Sigmoid colon (tissue), 3 donors: ENCODE measurements around the gene KDM5A.

Experiments used
- POLR2A ChIP-seq, 2 donors: fragments of 450-650 bp; IDR thresholded peaks; one replicate each; pipeline ENCODE4 v1.6.1; 2016; ENCODE audit warnings: antibody characterized with exemption in 2 of 2, mild to moderate bottlenecking in 2 of 2, moderate library complexity in 2 of 2
- TF ChIP-seq, protein P1 (sequence below), 4 experiments: fragments of 450-650 bp in 3 of 4; fragments of 200-600 bp in 1 of 4; IDR thresholded peaks; one replicate each; pipeline ENCODE4 v1.5.1; 2016 to 2019; ENCODE audit warnings: antibody characterized with exemption in 4 of 4, mild to moderate bottlenecking in 3 of 4, moderate library complexity in 2 of 4

DNA sequence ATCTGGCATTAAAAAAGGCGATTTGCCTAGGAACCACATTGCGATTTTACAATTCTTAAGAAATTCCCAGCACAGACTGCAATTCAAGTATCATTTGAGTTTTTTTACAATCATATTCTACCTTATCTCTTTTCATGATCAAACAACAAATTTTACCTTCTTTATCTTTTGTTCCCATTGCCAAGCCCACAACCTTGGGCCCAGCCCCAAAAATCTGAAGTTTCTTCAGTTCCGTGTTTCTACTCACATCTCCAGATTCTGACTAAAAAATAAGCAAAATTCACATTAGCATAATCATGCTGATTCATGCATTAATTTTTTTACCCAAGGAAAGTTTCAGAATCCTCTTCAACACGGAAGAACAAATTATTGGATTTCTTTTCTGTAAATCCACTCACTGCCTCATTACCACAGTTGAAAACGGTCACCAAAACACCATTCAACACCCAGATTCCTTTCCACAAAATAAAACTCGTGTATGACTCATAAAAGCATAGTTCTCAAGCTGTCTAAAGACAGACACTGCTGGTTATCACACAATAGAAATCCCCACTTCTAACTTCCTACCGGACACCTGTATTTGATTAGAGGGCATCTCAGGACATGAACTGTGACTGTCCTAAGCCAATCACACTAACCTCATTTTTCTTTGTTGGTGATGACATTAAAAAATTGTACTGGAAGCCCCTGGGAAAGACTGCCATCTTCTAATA lies 32.7 kb downstream of the KDM5A start:
- TF ChIP-seq, protein P1, sequence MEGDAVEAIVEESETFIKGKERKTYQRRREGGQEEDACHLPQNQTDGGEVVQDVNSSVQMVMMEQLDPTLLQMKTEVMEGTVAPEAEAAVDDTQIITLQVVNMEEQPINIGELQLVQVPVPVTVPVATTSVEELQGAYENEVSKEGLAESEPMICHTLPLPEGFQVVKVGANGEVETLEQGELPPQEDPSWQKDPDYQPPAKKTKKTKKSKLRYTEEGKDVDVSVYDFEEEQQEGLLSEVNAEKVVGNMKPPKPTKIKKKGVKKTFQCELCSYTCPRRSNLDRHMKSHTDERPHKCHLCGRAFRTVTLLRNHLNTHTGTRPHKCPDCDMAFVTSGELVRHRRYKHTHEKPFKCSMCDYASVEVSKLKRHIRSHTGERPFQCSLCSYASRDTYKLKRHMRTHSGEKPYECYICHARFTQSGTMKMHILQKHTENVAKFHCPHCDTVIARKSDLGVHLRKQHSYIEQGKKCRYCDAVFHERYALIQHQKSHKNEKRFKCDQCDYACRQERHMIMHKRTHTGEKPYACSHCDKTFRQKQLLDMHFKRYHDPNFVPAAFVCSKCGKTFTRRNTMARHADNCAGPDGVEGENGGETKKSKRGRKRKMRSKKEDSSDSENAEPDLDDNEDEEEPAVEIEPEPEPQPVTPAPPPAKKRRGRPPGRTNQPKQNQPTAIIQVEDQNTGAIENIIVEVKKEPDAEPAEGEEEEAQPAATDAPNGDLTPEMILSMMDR (IDR thresholded peaks at IDR 0.05): no peak
- no peak for TF ChIP-seq POLR2A (IDR thresholded peaks at IDR 0.05)
